RWPE2 (cell line): ENCODE results near the gene CALM1.
A peak's percentile ranks its signal among the peaks of the same experiment; 100 is the strongest.

ENCODE experiments used
- ATAC-seq: fragments of 200-7000 bp; cut with Tn5 transposase; 3 replicates; pipeline ENCODE4 v1.9.1; 2021; ENCODE audit warnings: low read depth
- DNase-seq: peaks from one replicate; pipeline ENCODE4 v3.0.0-alpha.2; 2020; ENCODE audit warnings: low spot score
- H3K27ac ChIP-seq: fragments of 450-650 bp; 2 replicates; pipeline ENCODE4 v1.5.1; 2017; ENCODE audit warnings: mild to moderate bottlenecking; ENCODE audit not compliant: poor library complexity, severe bottlenecking
- H3K27me3 ChIP-seq: fragments of 250-450 bp; sonication (Bioruptor Pico); 2 replicates; pipeline ENCODE4 v1.5.1; 2021; ENCODE audit warnings: mild to moderate bottlenecking, moderate library complexity; ENCODE audit not compliant: insufficient read depth, poor library complexity, severe bottlenecking
- H3K36me3 ChIP-seq: fragments of 250-450 bp; sonication (Bioruptor Pico); 2 replicates; pipeline ENCODE4 v1.5.1; 2020; ENCODE audit warnings: low read depth, mild to moderate bottlenecking, moderate library complexity
- H3K4me1 ChIP-seq: fragments of 250-450 bp; sonication (Bioruptor Pico); 2 replicates; pipeline ENCODE4 v1.5.1; 2021; ENCODE audit warnings: mild to moderate bottlenecking, moderate library complexity; ENCODE audit not compliant: insufficient read depth, poor library complexity, severe bottlenecking
- H3K4me3 ChIP-seq: fragments of 250-450 bp; sonication (Bioruptor Pico); 2 replicates; pipeline ENCODE4 v1.5.1; 2021; ENCODE audit warnings: mild to moderate bottlenecking, moderate library complexity; ENCODE audit not compliant: severe bottlenecking
- H3K9me3 ChIP-seq: fragments of 250-450 bp; sonication (Bioruptor Pico); 2 replicates; pipeline ENCODE4 v1.5.1; 2021; ENCODE audit warnings: mild to moderate bottlenecking, moderate library complexity; ENCODE audit not compliant: severe bottlenecking
- TF ChIP-seq, protein P1 (sequence below): fragments of 450-650 bp; IDR thresholded peaks from one replicate; pipeline ENCODE4 v1.5.1; 2017; ENCODE audit warnings: mild to moderate bottlenecking, moderate library complexity; ENCODE audit not compliant: poor library complexity, severe bottlenecking

The CALM1 gene

DNA sequence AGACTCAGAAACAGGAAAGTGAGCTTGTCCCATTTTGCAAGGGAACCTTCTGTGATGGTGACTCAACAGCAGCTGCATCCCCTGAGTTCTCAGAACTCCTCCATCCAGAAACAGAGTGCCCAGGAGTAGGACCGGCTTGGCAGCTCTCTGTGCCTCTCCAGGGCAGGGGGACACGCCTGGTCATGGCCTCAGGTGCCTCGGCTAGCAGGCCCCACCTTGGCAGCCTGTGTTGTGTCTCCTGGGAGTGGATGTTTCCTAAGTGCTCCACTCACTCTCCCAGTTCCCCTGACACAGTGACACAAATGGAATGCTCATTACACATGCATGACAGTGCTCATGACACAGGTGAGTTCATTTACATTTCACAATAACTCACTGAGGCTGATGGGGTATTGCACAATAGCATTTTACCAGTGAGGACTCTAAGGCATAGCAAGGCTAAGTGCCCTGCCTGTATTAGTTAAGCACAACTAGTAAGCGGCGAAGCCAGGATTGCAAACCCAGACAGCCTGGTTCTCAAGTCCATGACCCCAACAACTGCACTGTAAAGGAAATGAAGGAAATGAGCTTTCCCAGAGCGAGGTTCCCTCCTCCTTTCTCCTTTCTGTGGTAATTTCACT is 47.4 kb downstream of the CALM1 start:
- TF ChIP-seq, protein P1, sequence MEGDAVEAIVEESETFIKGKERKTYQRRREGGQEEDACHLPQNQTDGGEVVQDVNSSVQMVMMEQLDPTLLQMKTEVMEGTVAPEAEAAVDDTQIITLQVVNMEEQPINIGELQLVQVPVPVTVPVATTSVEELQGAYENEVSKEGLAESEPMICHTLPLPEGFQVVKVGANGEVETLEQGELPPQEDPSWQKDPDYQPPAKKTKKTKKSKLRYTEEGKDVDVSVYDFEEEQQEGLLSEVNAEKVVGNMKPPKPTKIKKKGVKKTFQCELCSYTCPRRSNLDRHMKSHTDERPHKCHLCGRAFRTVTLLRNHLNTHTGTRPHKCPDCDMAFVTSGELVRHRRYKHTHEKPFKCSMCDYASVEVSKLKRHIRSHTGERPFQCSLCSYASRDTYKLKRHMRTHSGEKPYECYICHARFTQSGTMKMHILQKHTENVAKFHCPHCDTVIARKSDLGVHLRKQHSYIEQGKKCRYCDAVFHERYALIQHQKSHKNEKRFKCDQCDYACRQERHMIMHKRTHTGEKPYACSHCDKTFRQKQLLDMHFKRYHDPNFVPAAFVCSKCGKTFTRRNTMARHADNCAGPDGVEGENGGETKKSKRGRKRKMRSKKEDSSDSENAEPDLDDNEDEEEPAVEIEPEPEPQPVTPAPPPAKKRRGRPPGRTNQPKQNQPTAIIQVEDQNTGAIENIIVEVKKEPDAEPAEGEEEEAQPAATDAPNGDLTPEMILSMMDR, result no peak
- H3K4me3 ChIP-seq, result no peak overlapping the region
- ATAC-seq (peak; percentile 89), DNase-seq (peak; percentile 95)
- H3K9me3 ChIP-seq, result no peaks in the 10 kb centered on the region
- peaks cover 28% of the 10 kb centered on the region for H3K4me1 ChIP-seq
- H3K27me3 ChIP-seq, result no peaks in the 10 kb centered on the region
- no peaks in the 10 kb centered on the region for H3K36me3 ChIP-seq
- peak overlapping the region; percentile 81 for H3K27ac ChIP-seq

DNA sequence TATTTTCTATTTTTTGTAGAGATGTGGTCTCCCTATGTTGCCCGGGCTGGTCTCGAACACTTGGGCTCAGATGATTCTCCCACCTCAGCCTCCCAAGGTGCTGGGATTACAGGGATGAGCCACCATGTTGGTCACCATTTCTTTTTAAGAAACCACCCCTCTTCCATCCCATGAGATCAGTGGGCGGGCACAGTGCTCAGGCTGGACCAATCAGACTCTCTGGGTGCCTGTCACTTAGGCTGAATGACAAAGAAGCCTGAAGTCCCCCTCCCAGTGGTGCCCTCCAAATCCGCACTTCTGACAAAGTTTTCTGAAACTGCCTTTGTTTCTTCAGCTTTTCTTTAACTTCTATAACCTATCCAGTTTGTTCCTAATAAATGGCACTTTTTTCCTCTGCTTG is 48.2 kb downstream of the CALM1 start:
- TF ChIP-seq, protein P1, result no peak
- H3K36me3 ChIP-seq, result no peaks in the 10 kb centered on the region
- H3K9me3 ChIP-seq, result no peaks in the 10 kb centered on the region
- ATAC-seq, result no peak
- H3K27ac ChIP-seq, result peak overlapping the region; percentile 81
- no peak for DNase-seq
- H3K4me1 ChIP-seq, result peaks cover 27% of the 10 kb centered on the region
- H3K4me3 ChIP-seq, result no peak overlapping the region
- H3K27me3 ChIP-seq, result no peaks in the 10 kb centered on the region

- TF ChIP-seq, protein P1, result no peak
- H3K4me1 ChIP-seq, result peaks cover 21% of the 10 kb centered on the region
Measured at GRCh38 chr14:90446405-90446804, 49.6 kb downstream of the CALM1 start.

GRCh38 chr14:90447720-90448497 is 51.1 kb downstream of the CALM1 start:
- Histone ChIP-seq H3K4me1 (peaks cover 19% of the 10 kb centered on the region), H3K4me3 (no peak overlapping the region), H3K27ac (no peak overlapping the region), H3K9me3 (no peaks in the 10 kb centered on the region), H3K36me3 (no peaks in the 10 kb centered on the region), H3K27me3 (no peaks in the 10 kb centered on the region)
- DNase-seq, result no peak
- no peak for ATAC-seq
- TF ChIP-seq, protein P1, result no peak

More at GRCh38 chr14:90446405-90446804, 49.6 kb downstream of the CALM1 start:
- no peak for ATAC-seq
- Histone ChIP-seq H3K27me3 (no peaks in the 10 kb centered on the region), H3K4me3 (no peak overlapping the region), H3K9me3 (no peaks in the 10 kb centered on the region), H3K36me3 (no peaks in the 10 kb centered on the region), H3K27ac (no peak overlapping the region)
- no peak for DNase-seq

DNA sequence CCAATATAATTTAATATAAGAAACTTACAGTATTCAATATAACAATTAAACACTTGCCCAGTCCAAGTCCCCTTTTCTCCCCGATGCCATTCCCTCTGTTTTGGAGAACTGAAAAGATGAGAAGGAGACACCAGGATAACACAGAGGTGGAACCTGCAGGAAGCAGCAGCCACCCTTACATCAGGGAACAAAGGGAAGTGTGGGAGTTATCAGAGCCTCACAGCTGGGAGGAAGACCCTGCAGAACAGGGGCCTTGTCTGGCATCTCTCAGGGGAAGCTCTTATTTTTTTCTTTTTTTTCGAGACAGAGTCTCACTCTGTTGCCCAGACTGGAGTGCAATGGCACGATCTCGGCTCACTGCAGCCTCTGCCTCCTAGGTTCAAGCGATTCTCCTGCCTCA is 52.6 kb downstream of the CALM1 start:
- Histone ChIP-seq H3K27me3 (no peaks in the 10 kb centered on the region), H3K9me3 (no peaks in the 10 kb centered on the region), H3K4me1 (peaks cover 6% of the 10 kb centered on the region), H3K4me3 (no peak overlapping the region), H3K36me3 (no peaks in the 10 kb centered on the region), H3K27ac (no peak overlapping the region)
- TF ChIP-seq, protein P1, result no peak
- DNase-seq, result no peak
- no peak for ATAC-seq
